ENCODE measurements around the gene ELFN1. TPM values are rescaled to one million over a fixed set of nuclear protein-coding genes. Genes with fewer than 3 reads are reported as not detected.
"Not testable (repeated sequence)": the region's sequence is repeated elsewhere in the genome, so short reads cannot be mapped to it uniquely, and the experiment has no call there.

ELFN1 gene
- total RNA-seq, 1 donor from 2014 or later = 0.68 TPM

- no peak for ATAC-seq
These were observed 88.9 kb downstream of the ELFN1 start for GRCh38 chr7:1758859-1759521.

GRCh38 chr7:1761097-1761496 is 91.0 kb downstream of the ELFN1 start:
- no peak for ATAC-seq

GRCh38 chr7:1761774-1762173 is 91.7 kb downstream of the ELFN1 start:
- no peak for ATAC-seq

GRCh38 chr7:1762238-1762945 is 92.3 kb downstream of the ELFN1 start:
- ATAC-seq = no peak

GRCh38 chr7:1763033-1763432 is 93.0 kb downstream of the ELFN1 start:
- ATAC-seq = no peak

GRCh38 chr7:1763911-1764310 is 93.8 kb downstream of the ELFN1 start:
- ATAC-seq = not testable (repeated sequence)

- ATAC-seq = no peak
These were observed 95.3 kb downstream of the ELFN1 start for GRCh38 chr7:1765336-1765735.

GRCh38 chr7:1767524-1767923 is 97.4 kb downstream of the ELFN1 start:
- no peak for ATAC-seq

- ATAC-seq = no peak
These were observed 98.8 kb downstream of the ELFN1 start for GRCh38 chr7:1768832-1769231.

- ATAC-seq = no peak
These were observed 99.5 kb downstream of the ELFN1 start for GRCh38 chr7:1769286-1770200.

- no peak for ATAC-seq
These were observed 100.3 kb downstream of the ELFN1 start for GRCh38 chr7:1770331-1770730.

- no peak for ATAC-seq
These were observed 105.3 kb downstream of the ELFN1 start for GRCh38 chr7:1775389-1775788.

GRCh38 chr7:1777122-1777521 is 107.0 kb downstream of the ELFN1 start:
- no peak for ATAC-seq

- no peak for ATAC-seq
These were observed 109.4 kb downstream of the ELFN1 start for GRCh38 chr7:1779445-1779844.

- ATAC-seq = no peak
These were observed 111.3 kb downstream of the ELFN1 start for GRCh38 chr7:1781369-1781768.

- no peak for ATAC-seq
These were observed 115.8 kb downstream of the ELFN1 start for GRCh38 chr7:1785839-1786238.

GRCh38 chr7:1787241-1787640 is 117.2 kb downstream of the ELFN1 start:
- no peak for ATAC-seq

- ATAC-seq = no peak
These were observed 117.7 kb downstream of the ELFN1 start for GRCh38 chr7:1787681-1788235.

- ATAC-seq = no peak
These were observed 124.9 kb downstream of the ELFN1 start for GRCh38 chr7:1794888-1795542.
